IPS DF 4.7 (cell line): ENCODE results near the gene TTLL12.

Source experiments
- DNase-seq: peaks from one replicate; pipeline ENCODE4 v3.0.0-alpha.2; 2013; ENCODE audit warnings: low spot score; ENCODE audit errors: extremely low read depth

The TTLL12 gene

DNA sequence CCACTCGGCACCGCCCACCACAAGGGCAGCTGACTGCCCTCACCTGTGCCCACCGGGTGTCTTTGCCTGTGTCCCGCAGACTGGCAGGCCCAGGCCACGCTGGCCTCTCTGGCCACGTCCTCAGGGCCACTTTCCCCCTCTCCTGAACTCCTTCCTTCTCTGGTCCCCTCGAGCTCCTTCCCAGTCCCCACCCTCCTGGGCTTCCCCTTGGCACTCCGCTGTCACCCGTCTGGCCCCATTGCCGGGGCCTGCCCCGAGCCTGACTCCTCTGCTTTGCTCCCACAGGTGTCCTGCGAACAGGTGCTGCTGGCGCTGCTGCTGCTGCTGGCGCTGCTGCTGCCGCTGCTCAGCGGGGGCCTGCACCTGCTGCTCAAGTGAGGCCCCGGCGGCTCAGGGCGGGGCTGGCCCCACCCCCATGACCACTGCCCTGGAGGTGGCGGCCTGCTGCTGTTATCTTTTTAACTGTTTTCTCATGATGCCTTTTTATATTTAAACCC lies 58.0 kb downstream of the TTLL12 start:
- no peak for DNase-seq

DNA sequence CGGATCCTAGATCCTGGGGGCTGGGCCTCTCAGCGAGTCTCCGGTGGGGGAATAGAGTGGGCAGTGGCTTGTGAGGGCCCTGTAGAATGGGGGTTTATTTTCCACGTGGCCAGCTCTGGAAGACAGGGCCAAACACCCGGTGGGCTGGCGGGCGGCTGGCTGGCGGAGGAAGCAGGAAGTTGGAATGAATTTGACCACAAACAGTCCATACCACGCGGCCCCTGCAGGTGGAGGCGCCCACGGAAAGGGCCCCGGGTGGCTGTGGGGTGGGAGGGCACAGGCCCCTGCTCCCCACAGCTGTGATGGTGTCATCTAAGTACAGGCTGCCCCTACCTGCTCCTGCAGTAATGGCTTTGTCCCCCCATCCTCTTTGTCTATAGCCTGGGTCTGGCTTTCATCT lies 58.8 kb downstream of the TTLL12 start:
- no peak for DNase-seq

DNA sequence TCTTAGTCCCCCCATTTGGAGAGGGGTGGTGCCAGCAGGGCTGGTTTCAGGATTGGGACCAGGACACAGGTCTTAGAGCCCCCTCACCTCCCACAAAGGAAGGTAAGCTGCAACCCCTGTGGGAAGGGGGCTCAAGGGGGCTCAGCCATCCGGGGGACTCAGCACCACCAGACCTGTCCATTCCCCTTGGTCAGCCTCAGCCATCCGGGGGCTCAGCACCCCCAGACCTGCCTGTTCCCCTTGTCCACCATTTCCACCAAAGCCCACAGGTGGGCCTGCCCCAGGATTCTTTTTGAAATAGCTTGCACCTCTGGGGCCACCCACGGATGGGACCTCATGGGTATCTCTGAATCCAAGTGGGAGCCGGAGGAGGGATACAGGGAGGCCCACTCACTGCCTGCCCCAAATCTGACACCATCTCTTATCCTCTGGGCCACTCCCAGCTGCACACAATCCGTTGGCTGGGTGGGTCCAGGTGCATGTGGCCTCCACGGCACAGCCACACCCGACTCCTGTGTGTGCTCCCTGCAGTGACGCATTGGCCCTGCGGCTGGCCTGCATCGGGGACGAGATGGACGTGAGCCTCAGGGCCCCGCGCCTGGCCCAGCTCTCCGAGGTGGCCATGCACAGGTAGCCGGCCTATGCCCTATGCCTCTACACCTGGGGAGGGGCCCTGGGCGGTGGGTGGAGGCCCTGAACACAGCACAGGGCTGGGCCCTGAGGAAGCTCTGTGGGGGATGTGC lies 59.6 kb downstream of the TTLL12 start:
- no peak for DNase-seq

DNA sequence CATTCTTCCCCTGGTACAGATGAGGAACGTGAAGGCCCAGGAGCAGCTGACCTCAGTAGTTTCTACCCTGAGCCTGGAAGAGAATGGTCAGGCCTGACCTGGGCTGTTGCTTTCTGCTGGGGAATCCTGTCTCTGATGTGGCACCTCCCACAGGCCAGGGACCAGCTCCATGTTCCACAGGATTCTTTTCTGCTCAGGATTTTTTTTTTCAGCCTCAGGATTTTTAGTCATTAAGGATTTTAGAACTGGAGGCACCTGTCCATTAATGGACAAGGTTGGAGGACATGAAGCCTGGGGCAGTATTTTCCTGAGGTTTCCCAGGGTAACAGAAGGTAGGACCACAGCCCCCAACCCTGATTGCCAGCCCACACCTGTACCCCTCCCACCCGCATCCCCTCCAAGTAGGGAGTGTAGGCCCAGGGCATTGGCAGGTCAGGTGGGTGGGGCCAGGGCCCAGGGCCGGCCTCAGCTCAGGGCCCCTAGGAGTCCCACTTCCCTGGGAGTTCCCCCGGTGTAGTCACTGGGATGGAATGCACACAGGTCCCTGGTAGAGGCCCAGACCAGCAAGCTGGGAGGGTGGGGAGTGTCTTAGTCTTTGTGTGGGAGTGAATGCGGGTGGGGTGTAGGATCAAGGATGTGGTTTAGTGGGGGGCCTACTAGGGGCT lies 60.3 kb downstream of the TTLL12 start:
- DNase-seq, result no peak

DNA sequence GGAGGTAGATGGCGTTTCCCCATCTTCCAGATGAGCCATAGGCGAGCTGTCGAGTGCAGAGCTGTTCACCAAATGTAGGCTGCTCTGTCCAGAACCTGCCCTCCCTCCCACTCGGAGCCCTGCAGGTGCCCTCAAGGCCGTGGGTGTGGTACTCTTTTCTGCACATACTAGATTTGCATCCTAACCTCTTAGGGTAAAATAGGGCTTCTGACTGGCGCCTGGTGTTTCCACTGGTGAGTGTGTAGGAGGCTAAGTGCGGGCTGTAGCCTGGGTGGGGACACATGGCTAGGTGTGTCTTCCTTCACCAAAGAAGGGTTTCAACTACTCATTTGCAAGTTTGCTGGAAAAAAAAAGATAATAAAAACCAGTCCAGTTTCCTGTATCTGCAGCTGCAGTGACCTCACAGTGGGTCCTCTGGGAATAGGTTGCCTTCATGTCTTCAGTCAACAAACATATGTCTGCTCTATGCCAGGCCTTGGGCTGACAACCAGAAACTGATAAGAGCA lies 67.9 kb downstream of the TTLL12 start:
- no peak for DNase-seq

DNA sequence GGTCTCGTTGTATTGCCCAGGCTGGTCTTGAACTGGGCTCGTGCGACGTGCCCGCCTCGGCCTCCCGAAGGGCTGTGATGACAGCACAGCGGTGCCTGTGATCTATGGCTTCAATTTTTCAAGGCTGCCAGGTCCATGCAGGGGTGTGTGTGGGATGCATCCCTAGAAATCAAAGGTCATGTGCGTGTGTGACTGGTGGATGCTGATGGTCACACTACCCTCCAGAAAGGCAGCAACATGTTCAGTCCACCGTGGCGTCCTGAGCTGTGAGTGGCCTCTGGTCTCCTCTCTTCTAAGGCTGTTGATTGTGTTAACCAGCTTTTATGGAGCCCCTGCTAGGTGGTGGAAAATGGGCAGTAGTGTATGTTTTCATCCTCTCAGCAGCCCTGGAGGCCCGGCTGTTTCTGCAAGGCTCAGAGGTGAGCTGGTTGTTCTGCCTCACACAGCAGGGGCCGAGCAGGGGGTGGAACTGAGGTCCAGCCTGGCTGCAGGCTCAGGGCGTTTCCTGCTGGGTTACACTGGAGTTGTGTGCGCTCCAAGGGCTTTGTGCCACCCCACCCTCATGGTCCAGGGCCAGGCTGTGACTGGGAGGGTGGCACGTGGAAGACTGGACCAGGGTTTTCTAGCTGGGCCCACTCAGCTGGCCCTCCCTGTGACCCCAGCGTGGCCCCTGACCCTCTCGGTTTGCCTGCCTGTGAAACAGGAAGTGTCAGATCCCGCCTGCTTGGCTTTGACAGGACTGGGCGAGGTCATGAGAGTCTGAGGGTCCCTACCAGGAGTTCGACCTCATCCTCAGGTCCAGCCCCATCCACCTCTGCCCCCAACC lies 68.7 kb downstream of the TTLL12 start:
- DNase-seq, result no peak

DNA sequence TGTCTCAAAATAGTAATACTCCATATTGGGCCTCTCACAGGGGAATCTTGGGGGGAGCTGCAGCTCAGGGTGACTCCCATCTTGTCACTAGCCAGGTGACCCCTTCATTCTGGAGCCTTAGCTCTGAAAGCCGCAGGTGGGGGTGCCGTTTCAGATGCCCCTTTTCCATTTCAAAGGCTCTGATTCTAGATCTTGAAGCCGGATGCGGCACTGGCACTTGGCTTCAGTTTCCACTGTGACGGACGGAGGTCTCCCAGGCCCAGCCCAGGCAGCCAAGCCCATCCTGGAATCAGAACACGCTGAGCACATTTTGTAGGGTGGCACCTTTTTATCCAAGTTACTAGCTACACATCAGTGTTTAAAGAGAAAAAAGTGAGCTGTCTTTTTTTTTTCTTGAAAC lies 70.0 kb downstream of the TTLL12 start:
- DNase-seq, result no peak
